RPMI8226 (cell line): ENCODE measurements around the gene EREG.

Source experiments
- DNase-seq: peaks from one replicate; pipeline ENCODE4 v3.0.0-alpha.2; 2015

Gene EREG

DNA sequence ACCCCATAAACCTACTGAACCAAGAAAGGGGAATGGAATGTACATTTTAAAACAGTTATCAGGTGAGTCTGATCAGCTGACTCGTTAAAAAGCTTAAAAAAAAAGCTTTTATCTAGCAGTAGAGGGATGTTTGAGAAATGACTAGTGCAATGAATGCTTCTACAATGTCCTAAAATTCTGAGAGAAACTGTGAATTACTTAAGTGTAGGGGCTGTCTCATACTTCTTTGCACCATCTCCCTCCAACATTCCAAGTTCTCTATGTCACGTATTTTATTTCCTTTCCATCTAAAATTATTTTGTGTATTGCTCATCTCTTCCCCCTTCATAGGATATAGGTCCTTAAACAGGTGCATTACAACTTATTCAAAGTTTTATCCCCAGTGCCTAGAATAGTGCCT lies 68.1 kb downstream of the EREG start:
- DNase-seq = no peak

DNA sequence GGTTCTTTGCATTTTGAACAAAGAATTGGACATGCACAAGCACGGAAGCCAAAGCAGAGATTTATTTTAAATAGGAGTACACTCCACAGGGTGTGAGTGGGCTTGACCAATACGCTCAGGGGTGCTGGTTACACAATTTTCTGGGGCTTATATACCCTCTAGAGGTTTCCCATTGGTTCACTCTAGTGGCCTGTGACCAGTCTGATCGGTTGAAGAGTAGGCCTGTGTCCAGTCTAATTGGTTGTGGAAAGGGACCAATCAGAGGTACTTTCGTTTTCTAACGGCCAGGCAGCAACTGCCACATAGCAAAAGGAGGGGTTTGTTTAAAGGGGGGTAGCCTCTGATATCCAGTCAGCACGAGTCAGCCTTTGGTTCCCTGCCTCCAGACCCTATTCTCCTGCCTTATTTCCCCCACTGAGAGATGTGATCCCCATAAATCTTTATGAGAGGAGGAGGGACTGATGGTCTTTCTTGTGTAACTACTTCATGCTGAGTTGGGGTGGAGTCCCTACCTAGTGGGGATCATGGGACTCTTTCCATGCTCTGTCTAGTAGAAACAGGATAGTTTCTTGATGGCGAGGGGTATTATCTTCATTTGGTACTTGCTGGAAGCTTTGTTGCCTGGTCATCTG lies 68.7 kb downstream of the EREG start:
- DNase-seq = no peak

DNA sequence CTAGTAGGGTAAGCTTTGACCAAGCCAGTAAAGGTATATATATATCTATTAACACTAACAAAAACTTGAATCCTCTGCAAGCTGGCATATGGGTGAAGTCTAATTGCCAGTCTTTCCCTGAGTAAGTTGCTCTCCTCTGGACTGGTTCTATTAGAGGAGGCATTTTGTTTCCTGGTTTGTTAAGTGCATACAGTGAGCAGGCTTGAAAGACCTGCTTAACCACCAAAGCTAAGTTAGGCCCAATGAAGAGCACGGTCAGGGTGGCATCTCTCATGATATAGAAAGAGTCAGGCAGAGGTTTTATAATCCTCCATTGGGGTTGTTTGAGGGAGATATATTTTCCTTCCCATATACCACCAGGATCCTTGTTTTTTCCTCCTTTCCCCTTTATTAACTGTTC lies 70.4 kb downstream of the EREG start:
- DNase-seq = no peak

DNA sequence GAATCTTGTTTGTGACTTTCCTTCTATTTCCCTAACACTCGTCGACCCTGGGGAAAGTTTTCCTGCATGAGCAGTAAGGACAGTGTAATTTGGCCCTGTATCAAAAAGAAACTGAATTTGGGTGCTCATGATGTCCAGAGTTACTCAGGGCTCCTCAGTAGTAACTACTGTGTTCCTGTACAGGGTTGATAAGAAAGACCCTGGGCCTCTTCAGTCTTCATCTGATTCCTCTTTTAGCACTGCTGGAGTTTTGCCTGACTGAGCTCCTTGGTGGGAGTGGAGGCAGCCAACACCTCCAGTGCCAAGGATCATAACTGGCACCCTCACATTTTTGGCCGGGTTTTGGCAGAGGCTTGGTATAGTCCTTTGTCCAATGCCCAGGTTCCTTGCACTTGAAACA lies 72.9 kb downstream of the EREG start:
- DNase-seq = no peak
